ENCODE data around the gene C1orf159.

C1orf159 gene

DNA sequence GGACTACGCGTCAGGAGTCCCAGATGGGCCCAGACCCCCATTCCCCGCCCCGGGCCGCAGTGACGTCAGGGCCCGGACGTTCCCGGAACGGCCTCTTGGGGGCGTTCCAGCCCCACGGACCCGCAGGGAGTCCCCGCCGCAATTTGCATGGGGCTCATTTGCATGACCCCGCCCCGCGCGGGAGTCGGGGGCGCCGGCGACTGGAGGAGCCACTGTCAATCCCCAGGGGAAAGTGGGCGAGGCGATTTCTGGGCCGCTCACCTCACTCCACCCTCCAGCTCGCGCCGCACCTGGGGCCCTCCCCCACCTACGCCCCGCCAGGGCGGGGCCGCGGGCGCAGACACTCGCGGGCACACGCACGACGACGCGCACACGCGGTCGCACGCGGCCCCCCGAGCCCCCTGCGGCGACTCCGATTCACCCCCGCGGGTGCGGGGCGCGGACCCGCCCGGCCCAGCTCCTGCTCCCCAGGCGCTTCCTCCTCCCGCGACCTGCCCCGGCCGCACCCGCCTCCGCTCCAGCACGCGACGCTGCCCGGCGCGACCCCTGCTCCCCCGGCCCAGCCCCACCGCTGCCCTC lies 82.8 kb downstream of the C1orf159 start:
- Histone ChIP-seq H4K20me1 (ENCODE audit: low read depth, low read length) (no peaks in the 10 kb centered on the region), H2AFZ (ENCODE audit: low read depth, low read length, severe bottlenecking) (no peak overlapping the region), H3K9ac (ENCODE audit: low read length) (no peak overlapping the region), H3K36me3 (ENCODE audit: low read length) (no peaks in the 10 kb centered on the region), H3K27me3 (ENCODE audit: low read length) (no peaks in the 10 kb centered on the region), H3K79me2 (ENCODE audit: insufficient read depth, low read length) (no peaks in the 10 kb centered on the region), H3K4me2 (ENCODE audit: low read depth, low read length, poor library complexity, severe bottlenecking) (peak overlapping the region; percentile 41), H3K9me2 (replicated peaks; ENCODE audit: insufficient read depth, low read length) (no peaks in the 10 kb centered on the region), H3K27ac (ENCODE audit: low read depth, low read length) (no peak overlapping the region), H3K9me3 (ENCODE audit: insufficient read depth, low read length) (no peaks in the 10 kb centered on the region), H3F3A (ENCODE audit: insufficient read depth) (no peaks in the 10 kb centered on the region), H3K4me3 (ENCODE audit: insufficient read depth, low read length, poor library complexity, severe bottlenecking) (peak overlapping the region; percentile 33)
- TF ChIP-seq, protein P1, sequence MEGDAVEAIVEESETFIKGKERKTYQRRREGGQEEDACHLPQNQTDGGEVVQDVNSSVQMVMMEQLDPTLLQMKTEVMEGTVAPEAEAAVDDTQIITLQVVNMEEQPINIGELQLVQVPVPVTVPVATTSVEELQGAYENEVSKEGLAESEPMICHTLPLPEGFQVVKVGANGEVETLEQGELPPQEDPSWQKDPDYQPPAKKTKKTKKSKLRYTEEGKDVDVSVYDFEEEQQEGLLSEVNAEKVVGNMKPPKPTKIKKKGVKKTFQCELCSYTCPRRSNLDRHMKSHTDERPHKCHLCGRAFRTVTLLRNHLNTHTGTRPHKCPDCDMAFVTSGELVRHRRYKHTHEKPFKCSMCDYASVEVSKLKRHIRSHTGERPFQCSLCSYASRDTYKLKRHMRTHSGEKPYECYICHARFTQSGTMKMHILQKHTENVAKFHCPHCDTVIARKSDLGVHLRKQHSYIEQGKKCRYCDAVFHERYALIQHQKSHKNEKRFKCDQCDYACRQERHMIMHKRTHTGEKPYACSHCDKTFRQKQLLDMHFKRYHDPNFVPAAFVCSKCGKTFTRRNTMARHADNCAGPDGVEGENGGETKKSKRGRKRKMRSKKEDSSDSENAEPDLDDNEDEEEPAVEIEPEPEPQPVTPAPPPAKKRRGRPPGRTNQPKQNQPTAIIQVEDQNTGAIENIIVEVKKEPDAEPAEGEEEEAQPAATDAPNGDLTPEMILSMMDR (IDR thresholded peaks at IDR 0.05; ENCODE audit: insufficient read depth, low read length, poor library complexity, severe bottlenecking) = peak; percentile 72
- no peak for TF ChIP-seq EZH2phosphoT487 (conservative IDR thresholded peaks at IDR 0.05; ENCODE audit: low read length)

DNA sequence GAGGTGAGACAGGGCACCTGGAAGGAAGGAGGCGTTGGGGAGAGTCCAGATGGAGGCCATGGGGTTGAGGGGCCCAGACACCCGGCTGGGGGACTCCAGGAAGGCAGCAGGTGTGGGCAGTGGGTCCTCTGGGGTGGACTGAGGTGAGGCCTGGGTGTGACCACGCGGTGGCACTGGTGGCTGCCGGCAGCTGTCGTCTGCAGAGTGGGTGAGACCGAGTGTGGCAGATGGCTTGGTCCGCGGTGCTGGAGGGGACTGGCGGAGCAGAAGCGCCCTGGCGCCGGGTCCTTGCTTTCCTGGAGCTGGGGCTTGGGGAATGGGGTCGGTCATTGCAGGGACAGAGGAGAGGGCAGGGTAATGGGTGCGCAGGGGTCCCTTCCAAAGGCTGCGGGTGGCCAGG lies 83.5 kb downstream of the C1orf159 start:
- Histone ChIP-seq H3K27me3 (ENCODE audit: low read length) (no peaks in the 10 kb centered on the region), H2AFZ (ENCODE audit: low read depth, low read length, severe bottlenecking) (no peak overlapping the region), H3K9me2 (replicated peaks; ENCODE audit: insufficient read depth, low read length) (no peaks in the 10 kb centered on the region), H3F3A (ENCODE audit: insufficient read depth) (no peaks in the 10 kb centered on the region), H3K9me3 (ENCODE audit: insufficient read depth, low read length) (no peaks in the 10 kb centered on the region), H3K4me3 (ENCODE audit: insufficient read depth, low read length, poor library complexity, severe bottlenecking) (no peak overlapping the region), H3K36me3 (ENCODE audit: low read length) (no peaks in the 10 kb centered on the region), H3K27ac (ENCODE audit: low read depth, low read length) (no peak overlapping the region), H3K79me2 (ENCODE audit: insufficient read depth, low read length) (no peaks in the 10 kb centered on the region), H3K4me2 (ENCODE audit: low read depth, low read length, poor library complexity, severe bottlenecking) (peak overlapping the region; percentile 41), H3K9ac (ENCODE audit: low read length) (no peak overlapping the region), H4K20me1 (ENCODE audit: low read depth, low read length) (no peaks in the 10 kb centered on the region)
- TF ChIP-seq, protein P1 (IDR thresholded peaks at IDR 0.05; ENCODE audit: insufficient read depth, low read length, poor library complexity, severe bottlenecking) = no peak
- TF ChIP-seq EZH2phosphoT487 (conservative IDR thresholded peaks at IDR 0.05; ENCODE audit: low read length) = no peak
